H1 (cell line): ENCODE measurements around the gene FIGNL2. TPM values are rescaled to one million over a fixed set of nuclear protein-coding genes. Genes with fewer than 3 reads are reported as not detected.

ENCODE experiments used
- CTCF ChIA-PET: fragments of 300-600 bp; sonication (Branson Sonifier 250); formaldehyde crosslinking; loops from one replicate; lab custom pipeline; 2021; ENCODE audit not compliant: partially characterized antibody; lab: Charles Lee
- POLR2A ChIA-PET: fragments of 300-600 bp; sonication (Branson Sonifier 250); formaldehyde crosslinking; loops from one replicate; lab custom pipeline; 2021; ENCODE audit warnings: inconsistent platforms; ENCODE audit not compliant: partially characterized antibody; lab: Charles Lee
- DNase-seq, 2 experiments: peaks; one replicate each; pipeline versions ENCODE4 v3.0.0 to v3.0.0-alpha.2; 2010 to 2022; ENCODE audit warnings: low spot score in 2 of 2, low read depth in 1 of 2, mixed read lengths in 1 of 2
- FAIRE-seq: peaks from 2 replicates; lab custom pipeline; 2011; peaks lifted over from hg19 to GRCh38; lab: Jason Lieb, UNC
- H2AFZ ChIP-seq: 2 replicates; pipeline ENCODE4 v1.8.1; 2012; ENCODE audit warnings: low read length, inconsistent platforms
- H2AK5ac ChIP-seq: 2 replicates; pipeline ENCODE4 v1.6.1; 2013; ENCODE audit warnings: low read depth, low read length
- H2BK120ac ChIP-seq: replicated peaks from 2 replicates; pipeline ENCODE3; 2013; ENCODE audit warnings: low read depth, low read length, inconsistent platforms
- H2BK12ac ChIP-seq: 2 replicates; pipeline ENCODE4 v1.6.1; 2013; ENCODE audit warnings: low read depth, low read length
- H2BK15ac ChIP-seq: 2 replicates; pipeline ENCODE4 v1.6.1; 2013; ENCODE audit warnings: low read length
- H2BK20ac ChIP-seq: 2 replicates; pipeline ENCODE4 v1.6.1; 2013; ENCODE audit warnings: low read length
- H2BK5ac ChIP-seq: 2 replicates; pipeline ENCODE4 v1.6.1; 2013; ENCODE audit warnings: low read depth, low read length
- H3K14ac ChIP-seq: 2 replicates; pipeline ENCODE4 v1.6.1; 2013; ENCODE audit warnings: inconsistent platforms; ENCODE audit not compliant: insufficient read length
- H3K18ac ChIP-seq: 2 replicates; pipeline ENCODE4 v1.6.1; 2013; ENCODE audit warnings: low read length; ENCODE audit errors: extremely low read depth
- H3K23ac ChIP-seq: 2 replicates; pipeline ENCODE4 v1.6.1; 2013; ENCODE audit warnings: inconsistent platforms; ENCODE audit not compliant: insufficient read length
- H3K23me2 ChIP-seq: 2 replicates; pipeline ENCODE4 v1.6.1; 2013; ENCODE audit warnings: low read depth, low read length
- H3K27ac ChIP-seq: 2 replicates; pipeline ENCODE4 v1.6.1; 2011; ENCODE audit warnings: low read depth, low read length, inconsistent platforms
- H3K27me3 ChIP-seq, 4 experiments: replicated peaks in 1 of 4; 1 replicate in 1 of 4; 2 replicates in 3 of 4; pipeline versions ENCODE4 v1.6.1 to v1.8.1; 2011 to 2013; ENCODE audit warnings: low read length in 3 of 4, mild to moderate bottlenecking in 3 of 4, inconsistent platforms in 2 of 4, mixed read lengths in 2 of 4, moderate library complexity in 1 of 4; ENCODE audit not compliant: control insufficient read depth in 3 of 4, insufficient read depth in 3 of 4; ENCODE audit errors: extremely low read depth in 1 of 4
- H3K36me3 ChIP-seq, 4 experiments: 2 replicates each; pipeline versions ENCODE4 v1.6.1 to v1.8.1; 2011 to 2013; ENCODE audit warnings: mild to moderate bottlenecking in 4 of 4, low read length in 3 of 4, moderate library complexity in 2 of 4, control low read depth in 1 of 4, inconsistent platforms in 1 of 4; ENCODE audit not compliant: insufficient read depth in 4 of 4, control insufficient read depth in 2 of 4
- H3K4ac ChIP-seq: replicated peaks from 2 replicates; pipeline ENCODE3; 2013; ENCODE audit warnings: low read length, low read depth, mixed read lengths, inconsistent platforms; ENCODE audit not compliant: insufficient read length
- H3K4me1 ChIP-seq, 4 experiments: replicated peaks in 1 of 4; 1 replicate in 1 of 4; 2 replicates in 3 of 4; pipeline versions ENCODE4 v1.6.1 to v1.8.1; 2011 to 2013; ENCODE audit warnings: low read length in 3 of 4, inconsistent platforms in 2 of 4, mixed read lengths in 1 of 4; ENCODE audit not compliant: insufficient read depth in 4 of 4, control insufficient read depth in 3 of 4
- H3K4me2 ChIP-seq, 2 experiments: 2 replicates each; pipeline versions ENCODE4 v1.6.1 to v1.8.1; 2011 to 2013; ENCODE audit warnings: low read depth in 2 of 2, low read length in 2 of 2, control low read depth in 1 of 2, inconsistent platforms in 1 of 2, mild to moderate bottlenecking in 1 of 2; ENCODE audit not compliant: insufficient read depth in 1 of 2
- H3K4me3 ChIP-seq, 4 experiments: fragments of 200-600, 300-600 bp in 1 of 4; sonication (generic), shearing (Covaris generic), sonication (Bioruptor Twin) in 1 of 4; 2 replicates each; pipeline versions ENCODE4 v1.5.1 to v1.8.1; 2011 to 2016; ENCODE audit warnings: low read length in 4 of 4, low read depth in 3 of 4, control low read depth in 2 of 4, inconsistent platforms in 2 of 4, mild to moderate bottlenecking in 2 of 4, mixed read lengths in 1 of 4, moderate library complexity in 1 of 4; ENCODE audit not compliant: insufficient read depth in 2 of 4; ENCODE audit errors: extremely low read depth in 1 of 4
- H3K56ac ChIP-seq: replicated peaks from 2 replicates; pipeline ENCODE3; 2013; ENCODE audit warnings: low read depth, mild to moderate bottlenecking, mixed read lengths, low read length, inconsistent platforms; ENCODE audit not compliant: insufficient read length
- H3K79me1 ChIP-seq: 2 replicates; pipeline ENCODE4 v1.6.1; 2013; ENCODE audit warnings: low read depth, low read length, control low read depth
- H3K79me2 ChIP-seq, 2 experiments: 2 replicates each; pipeline versions ENCODE4 v1.6.1 to v1.8.1; 2012 to 2013; ENCODE audit warnings: low read length in 2 of 2, mild to moderate bottlenecking in 2 of 2, inconsistent platforms in 1 of 2; ENCODE audit not compliant: insufficient read depth in 2 of 2, control insufficient read depth in 1 of 2
- H3K9ac ChIP-seq, 4 experiments: replicated peaks in 1 of 4; 1 replicate in 1 of 4; 2 replicates in 3 of 4; pipeline versions ENCODE4 v1.6.1 to v1.8.1; 2011 to 2013; ENCODE audit warnings: low read depth in 3 of 4, low read length in 3 of 4, control low read depth in 2 of 4, mild to moderate bottlenecking in 2 of 4, moderate library complexity in 2 of 4, inconsistent platforms in 1 of 4; ENCODE audit errors: extremely low read depth in 1 of 4
- H3K9me3 ChIP-seq, 2 experiments: 2 replicates each; pipeline versions ENCODE4 v1.6.1 to v1.8.1; 2012 to 2013; ENCODE audit warnings: mild to moderate bottlenecking in 2 of 2, moderate library complexity in 2 of 2, control low read depth in 1 of 2, inconsistent platforms in 1 of 2, low read depth in 1 of 2, low read length in 1 of 2, mixed read lengths in 1 of 2; ENCODE audit not compliant: insufficient read depth in 2 of 2
- H4K20me1 ChIP-seq, 2 experiments: replicated peaks in 1 of 2; 2 replicates each; pipeline versions ENCODE3 to v1.8.1; 2011 to 2013; ENCODE audit warnings: inconsistent platforms in 2 of 2, low read length in 2 of 2, mild to moderate bottlenecking in 1 of 2; ENCODE audit not compliant: insufficient read depth in 2 of 2, control insufficient read depth in 1 of 2
- H4K5ac ChIP-seq: 2 replicates; pipeline ENCODE4 v1.6.1; 2013; ENCODE audit warnings: low read length, low read depth, mixed read lengths, inconsistent platforms; ENCODE audit not compliant: insufficient read length
- H4K8ac ChIP-seq: 2 replicates; pipeline ENCODE4 v1.8.0; 2013; ENCODE audit warnings: mild to moderate bottlenecking, moderate library complexity, low read length, inconsistent platforms; ENCODE audit not compliant: insufficient read depth; ENCODE audit errors: extremely low read depth
- H4K91ac ChIP-seq: replicated peaks from 2 replicates; pipeline ENCODE3; 2013; ENCODE audit warnings: low read length, mixed read lengths, inconsistent platforms; ENCODE audit not compliant: insufficient read length
- EP300 ChIP-seq, 2 experiments: IDR thresholded peaks; 1 replicate in 1 of 2; 2 replicates in 1 of 2; pipeline ENCODE4 v1.6.1; 2011 to 2012; ENCODE audit warnings: low read depth in 2 of 2, low read length in 2 of 2, mild to moderate bottlenecking in 2 of 2, borderline replicate concordance in 1 of 2, inconsistent platforms in 1 of 2, moderate library complexity in 1 of 2
- MAFK ChIP-seq: IDR thresholded peaks from 2 replicates; pipeline ENCODE4 v1.6.1; 2012; ENCODE audit warnings: low read depth, mild to moderate bottlenecking, improper control_type of control experiment, low read length
- USF2 ChIP-seq: IDR thresholded peaks from 2 replicates; pipeline ENCODE4 v1.6.1; 2011; ENCODE audit warnings: low read length, improper control_type of control experiment
- WGBS, 2 experiments: shearing (Covaris generic) in 1 of 2; methylation state at CpG; one replicate each; pipeline versions ENCODE4 v1.1.6 to v1.1.7; 2013 to 2015; ENCODE audit warnings: low lambda C conversion rate in 2 of 2, mixed read lengths in 2 of 2, inconsistent platforms in 1 of 2, low coverage in 1 of 2, missing lambda C conversion rate in 1 of 2; ENCODE audit not compliant: insufficient replicate concordance in 2 of 2, insufficient coverage in 1 of 2, insufficient read length in 1 of 2; ENCODE audit errors: extremely low coverage in 1 of 2, missing lambda C conversion rate in 1 of 2; 5-methylcytosine and 5-hydroxymethylcytosine counted together
- polyA plus RNA-seq, 7 experiments: library from polyadenylated mRNA; depleted of rRNA in 3 of 7; stranded (reverse) in 5 of 7; unstranded in 2 of 7; fragments of >200 nt in 5 of 7; fragments of 200-250 nt in 2 of 7; gene quantifications; 1 replicate in 5 of 7; 2 replicates in 1 of 7; 4 replicates in 1 of 7; pipeline versions ENCODE4 v1.2.1 to v1.2.3, GENCODE V29; 2011 to 2013; ENCODE audit warnings: missing spikeins in 2 of 7, mixed read lengths in 2 of 7
- total RNA-seq: library from RNA; stranded (reverse); fragmentation: NEBNext Ultra II Directional; extraction: Animal tissue kit (Norgen Biotek cat#: 25700); gene quantifications from 2 replicates; pipeline ENCODE4 v1.2.1, GENCODE V29; 2021

Gene FIGNL2
- total and polyA plus RNA-seq, 2 of the 8 experiments (the other 6 are each of a cell fraction or from before 2014, with no cell fraction given), result 6.5 to 7.1 TPM

- no peak overlapping the region for H3K9ac ChIP-seq
- no peaks in the 10 kb centered on the region for H3K23me2 ChIP-seq
- H3K36me3 ChIP-seq, result no peaks in the 10 kb centered on the region
- H2BK5ac ChIP-seq, result no peak overlapping the region
- no peak overlapping the region for H2AFZ ChIP-seq
- ChIA-PET POLR2A (interaction anchor here (0.9 kb wide), 2 partner anchors 14 to 69 kb away, joined by 3 read pairs; no protein-coding TSS in a partner anchor), CTCF (interaction anchor here (0.7 to 3.8 kb wide), 7 partner anchors 9 to 198 kb away, joined by 3 to 30 read pairs (median 4); a partner anchor contains a TSS)
- no peak overlapping the region for H2AK5ac ChIP-seq
- no peak overlapping the region for H3K14ac ChIP-seq
- no peak overlapping the region for H3K23ac ChIP-seq
- H3K4me2 ChIP-seq, result no peak overlapping the region
- no peak overlapping the region for H3K4me3 ChIP-seq
- no peak overlapping the region for H2BK20ac ChIP-seq
- WGBS, 2 experiments, result 80% methylated on average over 1 of the region's 1 CpG; no CpG with 5 or more reads in 1 of the 2 experiments
- no peak overlapping the region for H3K18ac ChIP-seq
- H3K4ac ChIP-seq, result no peak overlapping the region
- no peaks in the 10 kb centered on the region for H3K9me3 ChIP-seq
- H3K56ac ChIP-seq, result no peak overlapping the region
- no peak overlapping the region for H4K8ac ChIP-seq
- H3K79me1 ChIP-seq, result no peaks in the 10 kb centered on the region
- H3K79me2 ChIP-seq, result no peaks in the 10 kb centered on the region
- DNase-seq (no peak), FAIRE-seq (no peak)
- no peak overlapping the region for H4K5ac ChIP-seq
- no peak overlapping the region for H2BK12ac ChIP-seq
- H2BK15ac ChIP-seq, result no peak overlapping the region
- H4K20me1 ChIP-seq, result no peaks in the 10 kb centered on the region
- no peaks in the 10 kb centered on the region for H3K4me1 ChIP-seq
- no peak overlapping the region for H4K91ac ChIP-seq
- H2BK120ac ChIP-seq, result no peak overlapping the region
- H3K27ac ChIP-seq, result no peak overlapping the region
- H3K27me3 ChIP-seq, result no peaks in the 10 kb centered on the region
- TF ChIP-seq USF2, result no peak
- no peak for TF ChIP-seq MAFK
- no peak for TF ChIP-seq EP300 (IDR thresholded peaks at IDR 0.05; ENCODE audit: borderline replicate concordance in 1 of 2, low read depth in 2 of 2, low read length in 2 of 2)
These were observed 47.5 kb downstream of the FIGNL2 start for GRCh38 chr12:51801027-51801426.
